ENCODE data around the gene DRGX. TPM values are rescaled to one million over a fixed set of nuclear protein-coding genes. Genes with fewer than 3 reads are reported as not detected.

DRGX gene
- total RNA-seq, 1 donor from 2014 or later: not detected

DNA sequence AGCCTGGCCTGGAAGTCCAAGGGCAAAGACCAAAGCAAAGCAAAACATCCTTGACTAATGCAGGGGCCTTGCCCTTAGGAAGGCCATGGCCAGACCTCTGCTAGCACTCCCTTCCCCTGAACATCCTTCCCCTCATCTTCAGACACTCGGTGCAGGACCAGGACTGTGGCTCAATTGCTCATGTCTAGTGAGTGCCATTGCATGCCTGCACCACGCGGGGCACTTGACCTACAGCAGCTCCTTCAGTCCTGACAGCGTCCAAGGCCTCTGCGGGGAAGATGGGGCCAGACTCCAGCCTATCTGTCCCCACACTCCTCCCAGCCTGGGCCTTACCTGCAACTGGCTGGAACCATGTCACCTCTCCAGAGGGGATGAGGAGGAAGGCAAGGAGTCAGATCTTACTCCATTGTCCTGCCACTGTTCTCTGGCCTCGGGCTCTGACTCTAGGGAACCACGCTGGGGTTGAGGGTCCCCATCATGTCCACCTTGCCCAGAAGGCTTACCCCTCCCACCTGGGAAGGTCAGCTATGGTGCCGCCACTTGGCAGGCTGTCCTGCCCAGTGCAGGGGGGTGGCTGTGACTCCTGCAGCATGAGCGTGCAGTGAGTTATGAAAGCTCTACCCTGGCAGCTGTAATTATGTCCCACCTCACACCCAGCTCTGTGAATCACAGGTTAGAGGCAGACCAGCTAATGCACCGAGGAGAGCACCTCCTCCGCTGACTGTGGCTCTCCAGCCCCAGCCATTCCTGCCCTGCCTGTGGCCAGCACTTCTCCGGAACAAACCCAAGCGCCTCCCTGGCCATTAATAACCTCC, 16.1 kb downstream of the DRGX start:
- no peak for FAIRE-seq
- no peaks in the 10 kb centered on the region for H3K36me3 ChIP-seq (ENCODE audit: control insufficient read depth, insufficient read depth, low read length)
- peaks cover 2% of the 10 kb centered on the region for H3K27me3 ChIP-seq (ENCODE audit: control insufficient read depth, insufficient read depth, low read length)
- no peak for DNase-seq (ENCODE audit: low read depth)
- no peak overlapping the region for H3K4me3 ChIP-seq (ENCODE audit: low read depth, low read length)
- TF ChIP-seq, protein P1, sequence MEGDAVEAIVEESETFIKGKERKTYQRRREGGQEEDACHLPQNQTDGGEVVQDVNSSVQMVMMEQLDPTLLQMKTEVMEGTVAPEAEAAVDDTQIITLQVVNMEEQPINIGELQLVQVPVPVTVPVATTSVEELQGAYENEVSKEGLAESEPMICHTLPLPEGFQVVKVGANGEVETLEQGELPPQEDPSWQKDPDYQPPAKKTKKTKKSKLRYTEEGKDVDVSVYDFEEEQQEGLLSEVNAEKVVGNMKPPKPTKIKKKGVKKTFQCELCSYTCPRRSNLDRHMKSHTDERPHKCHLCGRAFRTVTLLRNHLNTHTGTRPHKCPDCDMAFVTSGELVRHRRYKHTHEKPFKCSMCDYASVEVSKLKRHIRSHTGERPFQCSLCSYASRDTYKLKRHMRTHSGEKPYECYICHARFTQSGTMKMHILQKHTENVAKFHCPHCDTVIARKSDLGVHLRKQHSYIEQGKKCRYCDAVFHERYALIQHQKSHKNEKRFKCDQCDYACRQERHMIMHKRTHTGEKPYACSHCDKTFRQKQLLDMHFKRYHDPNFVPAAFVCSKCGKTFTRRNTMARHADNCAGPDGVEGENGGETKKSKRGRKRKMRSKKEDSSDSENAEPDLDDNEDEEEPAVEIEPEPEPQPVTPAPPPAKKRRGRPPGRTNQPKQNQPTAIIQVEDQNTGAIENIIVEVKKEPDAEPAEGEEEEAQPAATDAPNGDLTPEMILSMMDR (IDR thresholded peaks at IDR 0.05; ENCODE audit: insufficient read depth, low read length, severe bottlenecking): peak; percentile 41

DNA sequence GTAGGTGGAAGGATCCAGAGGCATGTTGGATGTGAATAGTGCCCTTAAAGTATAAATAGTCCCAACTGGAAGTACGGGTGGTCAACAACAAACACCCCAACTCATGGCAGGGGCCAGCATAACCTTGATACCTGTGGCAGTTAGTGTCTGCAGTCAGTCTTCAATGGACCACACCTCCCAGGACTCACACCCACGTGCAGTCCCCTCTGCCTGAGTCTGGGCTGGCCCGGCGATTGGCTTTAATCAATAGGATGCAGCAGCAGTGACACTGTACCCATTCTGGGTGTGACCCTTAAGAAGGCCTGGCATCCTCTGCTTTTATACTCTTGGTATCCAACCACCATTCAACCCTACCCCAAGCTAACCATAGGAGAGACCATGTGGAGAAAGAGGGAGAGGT, 18.6 kb downstream of the DRGX start:
- Histone ChIP-seq H3K4me3 (ENCODE audit: low read depth, low read length) (no peak overlapping the region), H3K27me3 (ENCODE audit: control insufficient read depth, insufficient read depth, low read length) (peaks cover 2% of the 10 kb centered on the region), H3K36me3 (ENCODE audit: control insufficient read depth, insufficient read depth, low read length) (no peaks in the 10 kb centered on the region)
- FAIRE-seq: no peak
- DNase-seq (ENCODE audit: low read depth): no peak
- TF ChIP-seq, protein P1 (IDR thresholded peaks at IDR 0.05; ENCODE audit: insufficient read depth, low read length, severe bottlenecking): no peak

DNA sequence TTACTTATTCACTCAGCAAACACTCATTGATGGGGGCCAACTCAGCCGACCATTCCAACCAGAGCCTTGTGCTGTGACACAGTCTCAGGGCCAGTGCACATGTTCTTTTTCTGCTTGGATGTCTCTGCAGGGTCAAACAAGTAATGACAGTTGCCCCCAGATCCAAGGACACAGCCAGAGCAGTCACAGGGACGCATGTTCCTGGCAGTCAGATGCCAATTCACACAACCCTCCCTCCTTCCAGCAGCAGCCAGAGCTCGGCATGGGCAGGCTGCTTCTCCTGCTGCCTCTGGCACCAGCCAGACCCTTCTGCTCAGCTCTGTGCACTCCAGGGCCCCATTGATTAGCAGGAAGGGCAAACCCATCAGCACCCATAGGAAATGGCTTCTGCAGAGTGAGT, 20.3 kb downstream of the DRGX start:
- Histone ChIP-seq H3K36me3 (ENCODE audit: control insufficient read depth, insufficient read depth, low read length) (no peaks in the 10 kb centered on the region), H3K4me3 (ENCODE audit: low read depth, low read length) (no peak overlapping the region), H3K27me3 (ENCODE audit: control insufficient read depth, insufficient read depth, low read length) (no peaks in the 10 kb centered on the region)
- no peak for DNase-seq (ENCODE audit: low read depth)
- FAIRE-seq: no peak
- TF ChIP-seq, protein P1 (IDR thresholded peaks at IDR 0.05; ENCODE audit: insufficient read depth, low read length, severe bottlenecking): no peak

DNA sequence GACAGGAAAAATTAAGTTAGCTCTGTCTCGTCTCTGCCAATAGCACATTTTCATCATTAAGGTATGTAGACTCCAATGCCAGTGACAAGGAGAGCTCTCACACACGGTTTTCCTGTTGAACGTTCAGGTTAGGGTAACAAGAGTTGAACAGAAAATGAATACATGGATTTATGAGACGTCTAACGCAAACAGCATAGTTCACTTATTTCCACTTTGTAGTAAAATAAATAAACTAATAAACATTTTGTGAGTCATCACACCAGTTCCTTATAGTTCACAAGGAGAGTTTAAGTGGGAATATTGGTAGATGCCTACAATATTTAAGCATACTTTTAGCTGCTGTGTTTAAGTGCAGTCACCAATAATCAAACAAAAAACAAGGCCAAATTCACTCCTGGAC, 21.1 kb downstream of the DRGX start:
- Histone ChIP-seq H3K4me3 (ENCODE audit: low read depth, low read length) (no peak overlapping the region), H3K36me3 (ENCODE audit: control insufficient read depth, insufficient read depth, low read length) (no peaks in the 10 kb centered on the region), H3K27me3 (ENCODE audit: control insufficient read depth, insufficient read depth, low read length) (no peaks in the 10 kb centered on the region)
- TF ChIP-seq, protein P1 (IDR thresholded peaks at IDR 0.05; ENCODE audit: insufficient read depth, low read length, severe bottlenecking): no peak
- FAIRE-seq: no peak
- DNase-seq (ENCODE audit: low read depth): no peak

DNA sequence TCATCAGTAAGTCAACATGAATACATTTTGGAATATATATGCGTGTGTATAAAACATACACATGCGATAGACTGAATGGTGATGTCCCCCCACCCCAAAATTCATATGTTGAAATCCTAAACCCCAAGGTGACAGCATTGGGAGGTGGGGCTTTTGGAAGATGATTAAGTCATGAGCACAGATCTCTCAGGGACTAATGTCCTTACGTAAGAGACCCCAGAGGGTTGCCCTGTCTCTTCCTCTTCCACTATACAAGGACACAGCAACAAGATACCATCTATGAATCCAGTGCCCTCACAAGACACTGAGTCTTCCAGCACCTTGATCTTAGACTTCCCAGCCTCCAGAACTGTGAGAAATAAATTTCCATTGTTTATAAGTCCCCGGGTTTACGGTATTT, 22.5 kb downstream of the DRGX start:
- H3K36me3 ChIP-seq (ENCODE audit: control insufficient read depth, insufficient read depth, low read length): no peaks in the 10 kb centered on the region
- no peaks in the 10 kb centered on the region for H3K27me3 ChIP-seq (ENCODE audit: control insufficient read depth, insufficient read depth, low read length)
- H3K4me3 ChIP-seq (ENCODE audit: low read depth, low read length): no peak overlapping the region
- DNase-seq (ENCODE audit: low read depth) (no peak), FAIRE-seq (no peak)
- TF ChIP-seq, protein P1 (IDR thresholded peaks at IDR 0.05; ENCODE audit: insufficient read depth, low read length, severe bottlenecking): no peak

GRCh38 chr10:49371967-49372366, 23.9 kb downstream of the DRGX start:
- TF ChIP-seq, protein P1 (IDR thresholded peaks at IDR 0.05; ENCODE audit: insufficient read depth, low read length, severe bottlenecking): no peak
- Histone ChIP-seq H3K27me3 (ENCODE audit: control insufficient read depth, insufficient read depth, low read length) (no peaks in the 10 kb centered on the region), H3K36me3 (ENCODE audit: control insufficient read depth, insufficient read depth, low read length) (no peaks in the 10 kb centered on the region), H3K4me3 (ENCODE audit: low read depth, low read length) (no peak overlapping the region)
- FAIRE-seq (no peak), DNase-seq (ENCODE audit: low read depth) (no peak)

Data from bronchial epithelial cell (primary cell).